Stimulated activated CD8-positive, alpha-beta memory T cell treated with anti-CD3 and anti-CD28 coated beads, Interleukin-7, amount 100 ng/mL, for 24 hours (primary cell): Measurements from ENCODE around the gene EIF4EBP2.

Experiments
- DNase-seq: peaks from one replicate; pipeline ENCODE4 v3.0.0-alpha.2; 2020; ENCODE audit warnings: low read depth

Gene EIF4EBP2

GRCh38 chr10:70379581-70380176 lies 24.3 kb upstream of the EIF4EBP2 start:
- no peak for DNase-seq

GRCh38 chr10:70380350-70381135 lies 23.4 kb upstream of the EIF4EBP2 start:
- DNase-seq: no peak

GRCh38 chr10:70381471-70382421 lies 22.2 kb upstream of the EIF4EBP2 start:
- DNase-seq: no peak

GRCh38 chr10:70391654-70392053 lies 12.3 kb upstream of the EIF4EBP2 start:
- DNase-seq: no peak

GRCh38 chr10:70396140-70396539 lies 7.8 kb upstream of the EIF4EBP2 start:
- no peak for DNase-seq

- DNase-seq: no peak
Measured at GRCh38 chr10:70399177-70399576, 4.8 kb upstream of the EIF4EBP2 start.

GRCh38 chr10:70403483-70404035 lies 386 bp upstream of the EIF4EBP2 start:
- no peak for DNase-seq

- no peak for DNase-seq
Measured at GRCh38 chr10:70404787-70405036, 767 bp downstream of the EIF4EBP2 start.

- DNase-seq: no peak
Measured at GRCh38 chr10:70405037-70405824, 1.3 kb downstream of the EIF4EBP2 start.

- no peak for DNase-seq
Measured at GRCh38 chr10:70409772-70410171, 5.8 kb downstream of the EIF4EBP2 start.

GRCh38 chr10:70410608-70411007 lies 6.7 kb downstream of the EIF4EBP2 start:
- no peak for DNase-seq

- no peak for DNase-seq
Measured at GRCh38 chr10:70412356-70412755, 8.4 kb downstream of the EIF4EBP2 start.

- DNase-seq: no peak
Measured at GRCh38 chr10:70417568-70417967, 13.6 kb downstream of the EIF4EBP2 start.

GRCh38 chr10:70418229-70418628 lies 14.3 kb downstream of the EIF4EBP2 start:
- no peak for DNase-seq

- DNase-seq: no peak
Measured at GRCh38 chr10:70418713-70419112, 14.8 kb downstream of the EIF4EBP2 start.

GRCh38 chr10:70424320-70424719 lies 20.4 kb downstream of the EIF4EBP2 start:
- no peak for DNase-seq

GRCh38 chr10:70425096-70425495 lies 21.2 kb downstream of the EIF4EBP2 start:
- no peak for DNase-seq

- DNase-seq: no peak
Measured at GRCh38 chr10:70426823-70427222, 22.9 kb downstream of the EIF4EBP2 start.

- DNase-seq: no peak
Measured at GRCh38 chr10:70430493-70431445, 26.8 kb downstream of the EIF4EBP2 start.

- no peak for DNase-seq
Measured at GRCh38 chr10:70432101-70432500, 28.2 kb downstream of the EIF4EBP2 start.
